Measurements from ENCODE around the gene NBEAL1.
"Not testable (repeated sequence)": the region's sequence is repeated elsewhere in the genome, so short reads cannot be mapped to it uniquely, and the experiment has no call there.

The NBEAL1 gene

GRCh38 chr2:203238292-203238703 lies 223.6 kb downstream of the NBEAL1 start:
- DNase-seq: no peak

- DNase-seq: peak; percentile 93
Observed at GRCh38 chr2:203238704-203239526, 224.2 kb downstream of the NBEAL1 start, which contains the start of gene CYP20A1. CYP20A1 (plus strand) TSS chr2:203239018; CDS start chr2:203239063, 45 bp downstream.

- no peak for DNase-seq
Observed at GRCh38 chr2:203240491-203240890, 225.8 kb downstream of the NBEAL1 start.

GRCh38 chr2:203242518-203242917 lies 227.8 kb downstream of the NBEAL1 start:
- no peak for DNase-seq

GRCh38 chr2:203246646-203247045 lies 232.0 kb downstream of the NBEAL1 start:
- DNase-seq: no peak

- DNase-seq: no peak
Observed at GRCh38 chr2:203252818-203253217, 238.1 kb downstream of the NBEAL1 start.

- DNase-seq: not testable (repeated sequence)
Observed at GRCh38 chr2:203253422-203254095, 238.9 kb downstream of the NBEAL1 start.

GRCh38 chr2:203261326-203262159 lies 246.9 kb downstream of the NBEAL1 start:
- no peak for DNase-seq

Measured in NCI-H774 (cell line).